DND-41 (cell line): ENCODE data around the gene TMEM109.

ENCODE experiments used
- CTCF ChIP-seq: IDR thresholded peaks from 2 replicates; pipeline ENCODE4 v1.5.1; 2012; ENCODE audit warnings: borderline replicate concordance, low read length, moderate library complexity, mild to moderate bottlenecking; ENCODE audit not compliant: poor library complexity, severe bottlenecking; ENCODE audit errors: extremely low read depth
- EZH2 ChIP-seq: IDR thresholded peaks from 3 replicates; pipeline ENCODE4 v1.6.1; 2012; ENCODE audit warnings: borderline replicate concordance, low read depth, mild to moderate bottlenecking, moderate library complexity, low read length, inconsistent platforms; ENCODE audit not compliant: severe bottlenecking

- TF ChIP-seq CTCF (no peak), EZH2 (no peak)
Measured at GRCh38 chr11:60932605-60933356, 18.8 kb downstream of the TMEM109 start.
